Fibroblast of gingiva (primary cell): Measurements from ENCODE around the gene RALY.
A peak's percentile ranks its signal among the peaks of the same experiment; 100 is the strongest.
"Not testable (repeated sequence)": the region's sequence is repeated elsewhere in the genome, so short reads cannot be mapped to it uniquely, and the experiment has no call there.

Source experiments
- DNase-seq: peaks from one replicate; pipeline ENCODE4 v3.0.0-alpha.2; 2011; ENCODE audit warnings: low read depth

The RALY gene

GRCh38 chr20:34015401-34016335 lies 22.0 kb downstream of the RALY start:
- no peak for DNase-seq

DNA sequence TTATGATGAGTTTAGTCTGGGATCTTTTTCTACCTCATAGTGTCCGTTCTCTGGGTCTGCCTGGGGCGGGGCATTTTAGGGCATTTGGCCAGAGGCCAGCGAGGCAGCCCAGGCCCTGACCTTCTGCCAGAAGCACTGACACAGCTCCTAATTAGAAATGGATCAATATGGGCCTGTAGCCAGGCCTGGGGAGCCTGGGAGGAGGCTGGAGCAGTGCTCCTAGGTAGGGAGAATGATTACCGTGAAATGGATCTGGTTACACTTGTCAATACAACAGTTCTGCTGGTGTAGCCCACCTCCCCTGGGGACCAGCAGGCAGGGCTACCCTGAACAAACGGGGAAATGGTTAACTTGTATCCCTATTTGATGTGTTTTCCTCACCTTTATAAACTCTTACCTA lies 23.0 kb downstream of the RALY start:
- DNase-seq: no peak

- no peak for DNase-seq
Observed at GRCh38 chr20:34017610-34018009, 23.9 kb downstream of the RALY start.

DNA sequence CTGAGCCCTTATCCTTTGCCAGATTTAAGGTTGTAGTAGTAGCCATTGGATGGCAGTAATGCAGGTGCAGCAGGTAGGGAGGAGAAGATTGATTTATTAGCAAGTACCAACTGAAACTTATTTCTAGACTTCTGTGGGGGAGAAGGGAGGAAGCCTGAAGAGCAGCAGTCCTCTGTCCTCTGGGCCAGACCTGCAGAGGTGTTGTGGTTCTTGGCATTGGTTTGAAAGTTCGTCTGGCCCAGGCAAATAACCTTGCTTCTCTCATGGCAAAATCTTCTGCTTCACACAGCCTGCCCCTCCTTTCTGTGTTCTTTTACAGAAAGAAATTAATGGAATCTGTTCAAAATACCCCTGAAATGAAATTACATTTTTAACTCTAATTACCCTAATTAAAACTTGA lies 24.5 kb downstream of the RALY start:
- no peak for DNase-seq

- DNase-seq: no peak
Observed at GRCh38 chr20:34022151-34022838, 28.6 kb downstream of the RALY start.

DNA sequence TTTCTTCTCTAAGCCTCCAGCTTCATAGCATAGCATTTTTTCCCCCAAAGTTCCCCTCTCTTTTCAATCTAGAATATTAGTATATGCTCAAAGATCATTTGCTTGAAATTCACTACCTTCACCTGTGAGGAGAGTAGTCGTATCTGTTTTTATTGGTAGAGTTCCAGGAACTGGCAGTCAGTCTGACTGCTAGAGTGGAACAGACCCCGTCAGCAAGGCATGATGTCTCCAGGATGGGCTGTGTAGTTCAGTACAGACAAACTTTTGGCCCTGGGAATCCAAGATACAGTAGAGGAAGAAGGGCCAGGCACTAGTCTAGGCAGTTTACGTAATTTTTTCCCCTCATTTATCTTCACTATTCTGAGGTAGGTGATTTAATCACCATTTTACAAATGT lies 29.1 kb downstream of the RALY start:
- no peak for DNase-seq

DNA sequence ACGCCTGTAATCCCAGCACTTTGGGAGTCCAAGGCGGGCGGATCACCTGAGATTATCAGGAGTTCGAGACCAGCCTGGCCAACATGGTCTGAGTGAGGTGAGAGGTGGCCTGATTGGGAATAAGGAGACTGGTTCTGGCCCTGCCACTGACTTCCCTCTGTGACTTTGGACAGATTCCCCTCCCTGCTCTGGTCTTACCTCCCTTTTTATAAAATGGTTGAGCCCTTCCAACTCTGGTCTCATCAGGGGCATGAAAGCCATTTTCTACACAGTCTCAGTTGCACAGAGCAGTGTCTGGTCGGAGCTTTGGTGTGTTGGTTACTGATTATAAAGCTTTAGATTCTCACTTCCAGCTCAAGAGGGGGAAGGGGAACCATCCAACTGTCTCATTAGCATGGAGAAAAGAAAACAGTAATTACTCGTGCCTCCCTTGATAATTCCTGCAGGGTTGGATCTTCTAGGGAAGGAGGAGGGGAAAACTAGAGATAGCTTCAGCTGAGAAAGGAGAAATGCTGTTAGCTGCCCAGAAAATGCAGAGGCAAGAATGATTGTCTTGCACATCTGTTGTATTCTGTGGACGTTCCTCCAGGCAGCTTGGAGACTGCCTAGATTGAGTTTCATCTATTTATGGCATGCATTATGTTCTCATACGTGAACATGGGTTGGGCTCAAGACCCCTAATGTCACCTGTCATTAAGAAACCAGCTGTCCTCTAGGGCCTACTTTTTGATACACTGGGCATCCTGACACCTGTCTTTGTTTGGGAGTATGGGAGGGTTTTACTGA lies 30.4 kb downstream of the RALY start:
- DNase-seq: no peak

GRCh38 chr20:34024723-34025351 lies 31.1 kb downstream of the RALY start:
- DNase-seq: no peak

DNA sequence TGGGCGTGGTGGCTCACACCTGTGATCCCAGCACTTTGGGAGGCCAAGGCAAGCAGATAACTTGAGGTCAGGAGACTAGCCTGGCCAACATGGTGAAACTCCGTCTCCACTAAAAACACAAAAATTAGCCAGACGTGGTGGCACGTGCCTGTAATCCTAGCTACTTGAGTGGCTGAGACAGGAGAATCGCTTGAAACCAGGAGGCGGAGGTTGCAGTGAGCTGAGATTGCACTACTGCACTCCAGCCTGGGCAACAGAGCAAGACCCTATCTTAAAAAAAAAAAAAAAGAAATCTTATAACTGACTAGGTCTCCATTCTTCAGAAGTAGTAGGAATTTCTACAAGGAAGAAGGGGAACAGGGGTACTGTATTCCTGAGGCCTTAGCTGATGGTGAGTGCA lies 34.3 kb downstream of the RALY start:
- DNase-seq: not testable (repeated sequence)

DNA sequence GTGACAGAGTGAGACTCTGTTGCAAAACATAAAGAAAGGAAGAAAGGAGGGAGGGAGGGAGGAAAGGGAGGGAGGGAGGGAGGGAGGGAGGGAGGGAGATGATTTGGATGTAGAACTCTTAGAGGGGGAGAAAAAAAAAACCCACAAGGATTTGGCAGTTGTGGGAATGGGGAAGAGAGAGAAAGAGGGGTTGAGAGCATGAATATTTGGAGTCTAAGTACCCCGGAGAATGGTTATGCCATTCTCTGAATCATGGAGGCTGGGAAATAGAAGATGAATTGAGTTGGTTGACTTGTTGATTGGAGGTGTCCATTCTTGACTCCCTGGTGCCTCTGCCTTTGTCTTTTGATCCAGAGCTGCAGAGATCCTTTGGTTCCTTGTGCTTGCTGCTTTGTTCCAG lies 35.7 kb downstream of the RALY start:
- no peak for DNase-seq

DNA sequence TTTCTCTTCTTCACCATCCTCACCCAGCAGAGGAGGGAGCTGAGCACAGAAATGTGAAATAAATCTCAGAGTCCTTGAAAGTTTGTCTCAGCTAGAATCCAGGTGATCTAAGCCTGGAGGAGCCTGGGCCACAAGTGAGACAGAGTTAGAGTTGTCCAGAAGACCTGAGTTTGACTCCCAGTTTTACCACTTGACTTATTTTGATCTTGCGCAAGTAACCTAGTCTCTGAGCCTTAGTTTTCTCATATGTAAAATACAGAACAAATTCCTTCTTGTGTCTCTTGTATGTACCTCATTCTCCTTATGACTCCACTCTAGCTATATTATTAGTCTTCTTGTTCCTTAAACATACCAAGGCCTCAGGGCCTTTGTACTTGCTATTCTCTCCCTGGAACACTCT lies 36.7 kb downstream of the RALY start:
- no peak for DNase-seq

DNA sequence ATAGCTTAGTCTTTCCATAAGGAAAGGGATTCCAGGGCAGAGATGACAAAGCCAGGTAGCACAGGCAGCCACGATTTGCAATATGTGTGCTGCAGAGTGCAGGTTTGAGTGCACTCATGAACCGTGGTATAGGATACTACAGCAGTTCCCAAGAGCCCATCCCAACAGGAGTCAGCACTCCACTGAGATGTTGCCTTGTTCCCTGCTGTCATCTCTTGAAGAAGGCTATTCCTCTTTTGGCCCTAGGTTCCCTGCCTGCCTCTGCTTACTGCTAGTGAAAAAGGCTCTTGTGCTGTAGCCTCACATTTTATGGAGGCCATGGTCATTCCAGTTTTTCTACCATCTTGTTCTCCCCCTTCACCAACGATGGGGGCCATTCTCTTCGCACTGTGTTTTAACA lies 40.2 kb downstream of the RALY start:
- DNase-seq: no peak

- no peak for DNase-seq
Observed at GRCh38 chr20:34037121-34037520, 43.4 kb downstream of the RALY start.

DNA sequence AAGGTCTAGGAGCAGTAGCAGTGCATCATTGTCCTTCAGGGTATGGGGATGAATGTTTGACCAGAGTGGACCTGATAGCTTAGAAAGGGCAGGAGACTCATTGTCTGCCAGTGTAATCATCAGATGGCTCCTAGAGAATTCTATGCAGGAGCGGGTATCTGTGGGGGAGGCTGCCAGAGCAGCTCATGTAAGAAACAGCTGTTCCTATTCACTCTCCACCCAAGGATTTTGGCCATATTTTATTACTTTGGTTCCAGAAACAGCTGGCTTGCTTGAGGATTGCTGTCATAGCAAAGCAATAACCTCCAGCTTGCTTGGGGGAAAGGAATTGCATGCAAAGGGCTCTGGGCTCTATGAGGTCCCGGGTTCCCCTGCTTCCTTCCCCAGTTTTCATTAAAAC lies 44.1 kb downstream of the RALY start:
- DNase-seq: peak; percentile 69

GRCh38 chr20:34040300-34040995 lies 46.7 kb downstream of the RALY start:
- DNase-seq: no peak

GRCh38 chr20:34041226-34041625 lies 47.5 kb downstream of the RALY start:
- DNase-seq: no peak

GRCh38 chr20:34042262-34042661 lies 48.6 kb downstream of the RALY start:
- no peak for DNase-seq

GRCh38 chr20:34043025-34043424 lies 49.3 kb downstream of the RALY start:
- DNase-seq: no peak

- DNase-seq: no peak
Observed at GRCh38 chr20:34045294-34045693, 51.6 kb downstream of the RALY start.

DNA sequence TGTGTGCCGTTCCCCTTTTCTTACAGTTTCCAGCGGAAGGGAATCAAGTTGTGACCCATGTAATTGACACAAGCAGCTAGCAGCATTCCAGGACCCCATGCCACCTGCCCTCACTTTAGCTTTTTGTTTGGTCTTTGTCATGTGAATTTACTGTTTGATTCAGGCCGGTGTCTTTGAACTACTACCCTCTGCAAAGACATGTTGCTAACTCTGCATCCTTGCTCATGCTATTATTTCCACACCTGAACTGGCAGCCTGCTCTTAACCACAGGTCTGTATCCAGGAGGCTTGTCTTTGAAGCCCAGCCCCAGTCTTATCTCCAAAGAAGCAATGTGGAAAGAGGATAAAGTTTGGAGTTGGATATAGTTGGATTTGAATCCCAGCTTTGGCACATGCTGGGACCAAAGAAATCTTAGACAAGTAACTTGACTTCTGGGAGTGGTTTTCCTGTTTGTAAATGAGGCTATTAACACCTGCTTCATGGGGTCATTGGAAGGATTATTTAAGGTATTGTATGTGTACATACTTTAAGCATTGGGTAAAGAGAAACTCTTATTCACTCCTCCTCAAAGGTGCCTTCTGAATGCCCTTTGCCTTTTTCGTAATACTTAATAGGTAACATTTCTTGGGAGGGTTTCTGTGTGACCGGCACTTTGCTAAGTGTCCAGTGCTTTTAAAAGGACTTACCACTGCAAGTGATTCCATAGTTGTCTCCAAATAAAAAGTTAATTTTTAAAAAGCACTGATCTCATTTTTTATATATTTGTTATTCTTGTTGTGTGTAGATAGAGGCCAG lies 52.4 kb downstream of the RALY start:
- DNase-seq: no peak
